Right cardiac atrium (tissue), 5 donors: ENCODE measurements around the gene GSAP. TPM values are rescaled to one million over a fixed set of nuclear protein-coding genes. Genes with fewer than 3 reads are reported as not detected.

ENCODE experiments used
- ATAC-seq, 2 donors: fragments of 200-7000 bp; cut with Tn5 transposase; one replicate each; pipeline versions ENCODE4 v1.8.0 to v1.9.1; 2020; ENCODE audit warnings: moderate library complexity in 2 of 2, mild to moderate bottlenecking in 1 of 2
- DNase-seq, 3 donors: peaks; one replicate each; pipeline ENCODE4 v3.0.0-alpha.2; 2020
- H3K27ac ChIP-seq: one replicate; pipeline ENCODE4 v1.5.1; 2013; ENCODE audit warnings: mild to moderate bottlenecking, low read length, control low read depth, moderate library complexity
- H3K27me3 ChIP-seq: one replicate; pipeline ENCODE4 v1.6.1; 2013; ENCODE audit not compliant: control insufficient read depth, insufficient read depth
- H3K4me1 ChIP-seq: one replicate; pipeline ENCODE4 v1.6.1; 2013; ENCODE audit warnings: low read length; ENCODE audit not compliant: control insufficient read depth, insufficient read depth
- H3K4me3 ChIP-seq: one replicate; pipeline ENCODE4 v1.5.1; 2013; ENCODE audit warnings: low read length, control low read depth
- H3K9me3 ChIP-seq: one replicate; pipeline ENCODE4 v1.6.1; 2013; ENCODE audit warnings: low read length; ENCODE audit not compliant: control insufficient read depth
- WGBS: extraction: QIAGEN DNeasy Blood & Tissue Kit; methylation state at CpG from one replicate; pipeline ENCODE4 v1.1.7; 2013; 5-methylcytosine and 5-hydroxymethylcytosine counted together
- intact Hi-C, 4 donors: fragments of 100-400 bp; cut with DNase I; formaldehyde crosslinking; loops; one replicate each; pipeline versions ENCODE4 v1.11.0 to v1.14.0; 2022 to 2023
- polyA plus RNA-seq: library from polyadenylated mRNA; stranded (reverse); fragments of 200-250 nt; gene quantifications from one replicate; pipeline ENCODE4 v1.2.3, GENCODE V29; 2013
- total RNA-seq, 4 donors: library from RNA; stranded (reverse); fragmentation: NEBNext Ultra II Directional; extraction: Animal tissue kit (Norgen Biotek cat#: 25700); gene quantifications; one replicate each; pipeline ENCODE4 v1.2.1, GENCODE V29; 2021
- donor health status: healthy with polysubstance abuse.
- donor health status: DM: no; HTN: yes; CAD: no.
- donor health status: DM: no; HTN: no; CAD: no.
- donor health status: DM: no; HTN: yes; CAD: no; lungs with severe emphysema.
- donor health status: DM: yes; HTN: yes; CAD: no.

Gene GSAP
- total and polyA plus RNA-seq, 5 donors: 7.4 to 14.6 (median 10.8) TPM

DNA sequence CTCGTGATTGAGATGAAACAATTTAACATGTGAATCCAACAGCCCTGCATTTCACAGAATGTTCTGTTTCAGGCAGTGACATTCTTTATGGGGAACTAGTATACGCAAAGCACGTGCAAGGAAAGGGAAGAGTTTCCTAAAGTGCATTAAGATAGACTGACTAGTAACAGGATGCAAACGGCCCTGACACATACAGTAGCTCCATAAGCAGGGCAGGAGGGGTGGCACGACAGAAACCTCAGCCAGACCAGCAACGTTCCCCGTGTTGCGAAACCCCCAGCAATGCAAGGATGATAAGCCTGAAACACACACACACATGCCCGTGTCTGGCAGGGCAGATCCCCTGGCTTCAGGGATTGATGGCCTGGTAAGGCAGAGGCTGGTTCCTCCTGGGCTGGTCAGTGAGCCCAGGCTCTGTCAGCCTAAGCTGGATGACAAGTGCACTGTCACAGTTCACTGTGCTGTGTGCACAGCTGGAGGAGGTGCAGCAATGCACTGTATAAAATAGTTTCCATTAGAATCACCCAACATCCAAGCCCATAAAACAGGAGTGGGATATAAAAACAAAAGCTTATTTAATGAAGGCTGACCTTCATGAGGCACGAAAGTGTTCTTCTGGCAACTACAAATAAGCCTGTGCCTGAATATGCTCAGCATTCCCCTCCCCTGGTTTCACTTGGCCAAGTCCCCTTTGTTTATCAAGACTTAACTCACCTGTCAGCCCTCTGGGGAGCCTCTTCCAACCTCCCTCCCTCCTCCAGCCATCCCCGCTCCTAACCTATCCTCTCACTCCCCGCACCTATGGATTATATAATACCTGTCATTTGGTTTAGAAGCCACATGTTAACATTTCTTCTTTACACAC, 88.8 kb downstream of the GSAP start:
- H3K4me1 ChIP-seq: peaks cover 15% of the 10 kb centered on the region
- peak; percentile 50 to 61 for ATAC-seq
- peak; percentile 46 to 68 (median 67) for DNase-seq
- H3K4me3 ChIP-seq: no peak overlapping the region
- WGBS: 45% methylated on average over 12 of the region's 12 CpGs
- intact Hi-C loops: loop anchor here in 3 of 4 donors (10.0 kb wide), 3 partner anchors 72 to 202 kb away; partner anchors contain the start of gene CCDC146 (in 1 of the 3)
- H3K27ac ChIP-seq: peak overlapping the region; percentile 53
- no peaks in the 10 kb centered on the region for H3K27me3 ChIP-seq
- no peaks in the 10 kb centered on the region for H3K9me3 ChIP-seq

DNA sequence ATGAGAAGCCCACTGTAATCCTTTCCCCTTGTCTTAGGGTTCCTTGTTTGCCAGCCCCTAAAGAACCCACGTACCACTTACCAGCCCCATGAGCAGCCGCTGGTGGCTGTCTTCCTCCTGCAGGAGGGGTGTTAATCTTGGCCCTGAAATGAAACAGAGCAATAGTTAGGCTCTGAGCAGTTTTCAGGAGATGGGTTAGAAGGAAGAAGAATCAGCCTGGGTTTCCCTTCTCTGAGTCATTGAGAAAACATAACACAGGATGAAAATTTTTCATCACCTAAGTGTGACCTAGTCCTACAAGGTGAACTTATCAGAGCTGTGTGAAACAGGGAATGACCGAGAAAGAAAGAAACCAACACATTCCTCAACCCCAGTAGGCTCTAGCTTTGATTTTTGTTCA, 90.0 kb downstream of the GSAP start:
- Histone ChIP-seq H3K27me3 (no peaks in the 10 kb centered on the region), H3K27ac (no peak overlapping the region), H3K4me3 (no peak overlapping the region), H3K9me3 (no peaks in the 10 kb centered on the region), H3K4me1 (peaks cover 17% of the 10 kb centered on the region)
- DNase-seq: no peak
- WGBS: 74% methylated on average over 3 of the region's 3 CpGs
- no peak for ATAC-seq
- intact Hi-C loops: loop anchor here in 3 of 4 donors (10.0 kb wide), 3 partner anchors 71 to 201 kb away; partner anchors contain the start of gene CCDC146 (in 1 of the 3)

DNA sequence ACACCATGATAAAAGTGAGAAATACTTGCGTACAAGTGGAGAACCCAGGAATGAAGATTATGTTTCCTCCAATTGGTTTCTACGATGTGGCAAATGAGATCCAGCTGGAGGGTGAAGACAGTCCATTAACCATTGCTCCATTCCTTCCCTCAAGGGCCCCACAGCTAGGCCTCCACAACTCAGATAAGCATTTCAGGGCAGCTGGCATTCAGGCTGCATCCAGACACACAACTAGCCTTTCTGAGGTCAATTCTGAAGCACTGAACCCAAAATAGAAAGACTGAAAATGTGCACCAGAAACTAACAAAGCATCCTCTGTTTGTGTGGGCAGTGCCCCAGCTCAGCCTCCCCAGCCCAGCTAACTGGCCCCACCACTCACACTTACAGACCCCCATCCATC, 94.8 kb downstream of the GSAP start:
- ATAC-seq: peak; percentile 39 to 54
- WGBS: 41% methylated on average over 2 of the region's 2 CpGs
- DNase-seq: no peak
- H3K4me3 ChIP-seq: no peak overlapping the region
- H3K4me1 ChIP-seq: peaks cover 2% of the 10 kb centered on the region
- H3K9me3 ChIP-seq: no peaks in the 10 kb centered on the region
- intact Hi-C loops: loop anchor here in 3 of 4 donors (10.0 kb wide), 3 partner anchors 66 to 196 kb away; partner anchors contain the start of gene CCDC146 (in 1 of the 3)
- no peaks in the 10 kb centered on the region for H3K27me3 ChIP-seq
- H3K27ac ChIP-seq: no peak overlapping the region

DNA sequence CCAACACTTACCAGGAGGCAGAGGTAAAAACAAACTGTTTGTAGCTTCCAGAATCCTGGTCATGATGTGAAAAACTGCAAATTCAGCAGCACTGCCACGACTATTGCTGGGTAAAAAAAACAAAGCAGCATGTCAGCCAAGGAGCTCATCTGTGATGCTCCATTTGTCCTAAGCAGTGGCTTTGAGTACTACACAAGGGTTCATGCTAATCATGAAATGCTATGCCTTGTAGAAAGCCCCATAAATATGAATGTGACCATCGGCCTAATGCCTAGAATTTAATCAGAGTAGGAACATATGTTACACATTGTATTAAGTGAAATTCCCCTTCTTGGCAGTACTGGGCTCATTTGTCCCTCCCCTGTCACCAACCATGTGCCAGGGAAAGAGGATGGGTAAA, 95.4 kb downstream of the GSAP start:
- H3K4me1 ChIP-seq: peaks cover 4% of the 10 kb centered on the region
- H3K9me3 ChIP-seq: no peaks in the 10 kb centered on the region
- intact Hi-C loops: loop anchor here in 3 of 4 donors (10.0 kb wide), 3 partner anchors 66 to 196 kb away; partner anchors contain the start of gene CCDC146 (in 1 of the 3)
- no peak overlapping the region for H3K27ac ChIP-seq
- ATAC-seq: no peak
- DNase-seq: no peak
- H3K4me3 ChIP-seq: no peak overlapping the region
- H3K27me3 ChIP-seq: no peaks in the 10 kb centered on the region
- WGBS: 58% methylated on average over 2 of the region's 2 CpGs

DNA sequence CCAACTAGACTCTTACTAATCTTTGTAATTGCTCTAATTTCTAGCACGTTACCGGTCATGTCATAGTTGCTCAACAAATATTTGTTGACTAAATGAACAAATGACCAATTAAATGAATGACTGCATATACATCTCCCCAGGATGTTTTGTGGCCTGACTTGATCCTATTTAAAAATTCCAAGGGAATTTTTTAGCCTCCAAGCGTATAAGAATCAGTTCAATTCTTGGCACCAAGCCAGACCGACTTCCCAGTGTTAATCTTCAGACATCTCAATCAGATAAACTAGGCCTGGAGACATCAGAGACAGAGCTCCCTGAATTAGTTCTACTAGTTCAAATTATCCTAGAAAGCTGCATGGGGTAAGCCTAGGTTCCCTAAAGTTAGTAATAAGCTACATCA, 96.0 kb downstream of the GSAP start:
- intact Hi-C loops: loop anchor here in 3 of 4 donors (10.0 kb wide), 3 partner anchors 65 to 195 kb away; partner anchors contain the start of gene CCDC146 (in 1 of the 3)
- no peak overlapping the region for H3K4me3 ChIP-seq
- H3K27ac ChIP-seq: no peak overlapping the region
- H3K9me3 ChIP-seq: no peaks in the 10 kb centered on the region
- H3K4me1 ChIP-seq: peaks cover 4% of the 10 kb centered on the region
- H3K27me3 ChIP-seq: no peaks in the 10 kb centered on the region
- WGBS: 77% methylated on average over 4 of the region's 4 CpGs
- DNase-seq: no peak
- ATAC-seq: no peak

DNA sequence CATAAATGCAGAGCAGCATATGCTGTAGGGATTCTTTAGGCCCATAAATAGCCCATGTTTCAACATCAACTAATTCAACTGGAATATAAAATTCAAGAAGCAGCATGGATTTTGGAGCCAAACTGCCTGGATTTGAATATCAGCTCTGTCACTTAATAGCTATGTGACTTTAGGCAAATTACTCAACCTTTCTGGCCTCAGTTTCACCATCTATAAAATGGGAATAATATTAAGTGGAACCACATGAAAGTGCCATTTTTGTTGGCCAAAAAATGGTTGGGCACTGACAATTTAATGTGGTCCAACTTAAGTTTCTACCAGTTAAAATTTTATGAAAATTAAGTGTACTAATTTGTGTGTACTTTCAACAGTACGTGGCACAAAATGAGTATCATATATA, 98.1 kb downstream of the GSAP start:
- H3K27me3 ChIP-seq: no peaks in the 10 kb centered on the region
- DNase-seq: no peak
- ATAC-seq: no peak
- H3K27ac ChIP-seq: no peak overlapping the region
- intact Hi-C loops: no loop called here
- WGBS: 63% methylated on average over 1 of the region's 1 CpG
- no peak overlapping the region for H3K4me3 ChIP-seq
- H3K4me1 ChIP-seq: peaks cover 4% of the 10 kb centered on the region
- no peaks in the 10 kb centered on the region for H3K9me3 ChIP-seq

DNA sequence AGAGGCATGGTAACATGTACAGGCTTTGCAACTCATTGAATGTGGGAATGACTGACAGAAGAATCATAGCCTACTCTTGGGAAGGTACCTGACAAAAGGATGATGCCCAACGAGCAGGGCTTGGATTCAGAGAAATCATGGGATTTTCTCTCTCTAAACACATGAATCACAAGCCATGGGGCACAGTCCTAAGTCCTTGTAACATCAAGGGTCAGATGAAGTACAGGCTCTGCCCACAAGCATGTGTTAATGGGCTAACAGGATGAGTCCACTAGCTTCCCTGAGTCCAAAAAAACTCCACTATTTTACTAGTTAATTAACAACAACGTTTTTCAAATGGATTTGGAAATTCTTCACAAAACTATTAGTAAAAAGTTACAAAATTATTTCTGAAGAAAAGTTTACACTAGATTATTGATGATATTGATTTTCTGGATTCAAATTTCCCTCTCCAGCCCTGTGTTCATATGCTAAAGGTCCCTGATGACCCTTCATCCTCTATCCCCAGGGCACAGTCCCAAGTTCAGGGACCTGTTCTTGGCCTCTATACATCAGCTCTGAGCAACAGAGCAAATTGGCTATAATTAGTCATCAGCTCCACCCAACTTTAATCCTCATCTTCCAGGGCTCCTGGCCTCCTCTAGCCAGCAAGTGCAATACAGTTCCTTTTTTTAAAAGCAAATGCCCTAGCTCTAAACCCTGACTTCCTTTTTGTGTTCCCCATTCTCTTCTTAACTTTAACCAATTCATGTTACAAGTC, 99.8 kb downstream of the GSAP start:
- H3K4me3 ChIP-seq: no peak overlapping the region
- no peaks in the 10 kb centered on the region for H3K9me3 ChIP-seq
- WGBS: 72% methylated on average over 2 of the region's 2 CpGs
- intact Hi-C loops: no loop called here
- DNase-seq (no peak), ATAC-seq (no peak)
- no peaks in the 10 kb centered on the region for H3K27me3 ChIP-seq
- H3K27ac ChIP-seq: no peak overlapping the region
- H3K4me1 ChIP-seq: peaks cover 3% of the 10 kb centered on the region

DNA sequence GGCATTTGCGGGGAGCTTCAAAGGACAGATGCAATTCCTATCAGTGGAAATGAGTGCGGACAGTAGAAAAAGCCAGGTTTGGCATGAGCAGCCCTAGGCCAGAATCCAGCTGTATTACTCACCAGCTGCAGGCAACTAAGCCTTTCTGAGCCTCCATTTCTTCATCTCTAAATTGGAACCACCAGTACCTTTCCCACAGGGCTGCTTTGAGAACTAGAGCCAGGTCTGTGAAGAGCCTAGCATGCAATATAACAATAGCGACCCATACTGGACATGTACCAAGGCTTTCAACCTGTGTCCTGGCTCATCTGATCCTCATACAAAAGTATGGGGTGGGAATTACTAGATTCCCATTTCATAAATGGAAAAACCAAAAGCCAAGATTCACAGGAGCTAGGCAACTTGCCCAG, 101.0 kb downstream of the GSAP start:
- Histone ChIP-seq H3K9me3 (no peaks in the 10 kb centered on the region), H3K4me1 (peaks cover 3% of the 10 kb centered on the region), H3K27me3 (no peaks in the 10 kb centered on the region), H3K27ac (no peak overlapping the region), H3K4me3 (no peak overlapping the region)
- DNase-seq (peak in 2 of 3 donors; percentile 31 to 75), ATAC-seq (peak; percentile 79)
- WGBS: 68% methylated on average over 3 of the region's 3 CpGs
- intact Hi-C loops: no loop called here

DNA sequence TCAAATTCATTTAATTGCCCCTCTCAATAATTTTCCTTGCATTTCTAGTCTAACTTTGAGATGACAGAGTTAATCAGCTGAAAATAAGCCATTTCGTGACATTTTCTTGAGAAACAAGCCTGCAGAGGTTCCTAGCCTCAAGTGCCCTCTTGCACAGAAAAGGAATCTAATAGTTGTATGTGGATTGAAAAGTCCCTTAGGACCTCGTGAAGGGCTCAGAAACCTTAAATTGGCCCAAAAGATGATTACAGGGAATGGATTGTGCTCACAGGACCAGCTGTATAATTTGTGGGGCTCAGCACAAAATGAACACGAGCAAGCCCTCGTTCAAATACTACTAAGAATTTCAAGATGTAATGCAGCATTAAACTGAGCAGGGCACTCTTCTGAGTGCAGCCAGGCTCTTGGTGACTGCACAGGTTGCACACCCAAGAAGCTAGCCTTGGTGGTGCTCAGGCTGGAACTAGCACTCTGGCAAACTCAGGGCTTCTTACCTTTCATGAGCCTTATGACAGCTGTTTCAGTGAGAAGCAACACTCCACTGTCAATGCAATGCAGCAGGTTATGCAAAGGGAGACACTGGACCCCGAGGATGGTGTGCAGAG, 102.2 kb downstream of the GSAP start:
- WGBS: 57% methylated on average over 5 of the region's 5 CpGs
- Histone ChIP-seq H3K4me1 (peaks cover 6% of the 10 kb centered on the region), H3K27me3 (no peaks in the 10 kb centered on the region), H3K9me3 (no peaks in the 10 kb centered on the region), H3K4me3 (no peak overlapping the region), H3K27ac (no peak overlapping the region)
- ATAC-seq (peak in 1 of 2 donors; percentile 47), DNase-seq (no peak)
- intact Hi-C loops: no loop called here

DNA sequence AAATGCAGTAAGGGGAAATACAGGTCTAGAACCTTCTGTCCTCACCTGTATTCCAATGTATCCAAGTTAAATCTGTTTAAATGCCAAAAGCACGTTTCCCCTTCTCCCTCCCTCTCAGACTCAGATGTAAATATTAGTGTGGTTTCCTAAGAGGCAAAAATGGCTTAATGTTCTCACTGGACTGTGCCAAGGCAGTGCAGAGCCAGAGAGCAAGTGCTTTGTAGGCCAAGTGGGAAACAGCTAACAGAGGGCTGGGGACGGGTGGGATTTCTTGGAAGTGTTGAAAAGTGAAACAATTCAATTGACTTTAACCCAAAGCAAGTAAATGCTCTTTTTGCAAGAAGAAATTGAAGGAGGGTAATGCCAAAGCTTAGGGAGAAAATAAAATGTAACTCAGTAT, 103.1 kb downstream of the GSAP start:
- peaks cover 8% of the 10 kb centered on the region for H3K4me1 ChIP-seq
- H3K9me3 ChIP-seq: no peaks in the 10 kb centered on the region
- ATAC-seq: peak; percentile 40 to 56
- intact Hi-C loops: no loop called here
- H3K4me3 ChIP-seq: no peak overlapping the region
- no peak overlapping the region for H3K27ac ChIP-seq
- WGBS: 40% methylated on average over 2 of the region's 2 CpGs
- H3K27me3 ChIP-seq: no peaks in the 10 kb centered on the region
- peak in 1 of 3 donors; percentile 59 for DNase-seq
